Sigmoid colon (tissue), 7 donors: ENCODE measurements around the gene UBE2R2. TPM values are rescaled to one million over a fixed set of nuclear protein-coding genes. Genes with fewer than 3 reads are reported as not detected.
"Not testable (repeated sequence)": the region's sequence is repeated elsewhere in the genome, so short reads cannot be mapped to it uniquely, and the experiment has no call there.

Source experiments
- DNase-seq: peaks from one replicate; pipeline ENCODE4 v3.0.0-alpha.2; 2019
- H3K27ac ChIP-seq, 4 donors: fragments of 200-600 bp; sonication (generic); one replicate each; pipeline ENCODE4 v1.5.1; 2016 to 2019; ENCODE audit warnings: mild to moderate bottlenecking in 1 of 4
- H3K27me3 ChIP-seq, 3 donors: fragments of 200-600 bp; sonication (generic); one replicate each; pipeline ENCODE4 v1.5.1; 2019; ENCODE audit warnings: mild to moderate bottlenecking in 1 of 3
- H3K36me3 ChIP-seq, 4 donors: fragments of 200-600 bp; sonication (generic); one replicate each; pipeline ENCODE4 v1.5.1; 2016 to 2019
- H3K4me1 ChIP-seq, 4 donors: fragments of 200-600 bp; sonication (generic); one replicate each; pipeline ENCODE4 v1.5.1; 2017 to 2019
- H3K4me3 ChIP-seq, 4 donors: fragments of 200-600 bp; sonication (generic); one replicate each; pipeline ENCODE4 v1.5.1; 2017 to 2019; ENCODE audit warnings: mild to moderate bottlenecking in 2 of 4, moderate library complexity in 1 of 4
- H3K9me3 ChIP-seq, 4 donors: fragments of 200-600 bp in 3 of 4; sonication (generic) in 3 of 4; one replicate each; pipeline versions ENCODE4 v1.5.1 to v1.6.1; 2013 to 2019
- CTCF ChIP-seq, 4 experiments: fragments of 450-650 bp in 3 of 4; fragments of 200-600 bp in 1 of 4; IDR thresholded peaks; one replicate each; pipeline ENCODE4 v1.5.1; 2016 to 2019; ENCODE audit warnings: antibody characterized with exemption in 4 of 4, mild to moderate bottlenecking in 3 of 4, moderate library complexity in 2 of 4
- EP300 ChIP-seq, 4 donors: sonication (generic); formaldehyde crosslinking; IDR thresholded peaks; one replicate each; pipeline ENCODE4 v1.6.1; 2017; ENCODE audit warnings: antibody characterized with exemption in 4 of 4
- POLR2A ChIP-seq, 2 donors: fragments of 450-650 bp; IDR thresholded peaks; one replicate each; pipeline ENCODE4 v1.6.1; 2016; ENCODE audit warnings: antibody characterized with exemption in 2 of 2, mild to moderate bottlenecking in 2 of 2, moderate library complexity in 2 of 2
- POLR2AphosphoS5 ChIP-seq, 4 donors: sonication (generic); formaldehyde crosslinking; IDR thresholded peaks; one replicate each; pipeline ENCODE4 v1.6.1; 2017; ENCODE audit warnings: antibody characterized with exemption in 4 of 4
- WGBS, 2 donors: extraction: QIAGEN DNeasy Blood & Tissue Kit; methylation state at CpG; one replicate each; pipeline ENCODE4 v1.1.7; 2013; 5-methylcytosine and 5-hydroxymethylcytosine counted together
- intact Hi-C: fragments of 100-400 bp; cut with DNase I; formaldehyde crosslinking; loops from one replicate; pipeline ENCODE4 v1.15.1; 2023
- polyA plus RNA-seq, 3 donors: library from polyadenylated mRNA; stranded (reverse); fragments of 200-250 nt; gene quantifications; one replicate each; pipeline ENCODE4 v1.2.3, GENCODE V29; 2013
- total RNA-seq, 4 donors: library from RNA; depleted of rRNA; stranded (reverse); fragments of >200 nt; gene quantifications; one replicate each; pipeline ENCODE4 v1.1.0, GENCODE V29; 2016
- donor health status: healthy with polysubstance abuse.
- donor health status: Bipolar disorder and iron deficiency.
- donor health status: healthy.

The UBE2R2 gene
- total and polyA plus RNA-seq, 7 donors: 23.2 to 32.4 (median 25.4) TPM

- intact Hi-C loops: no loop called here
- 90 to 93% methylated on average over 5 of the region's 5 CpGs for WGBS, 2 donors
- no peak for DNase-seq
- H3K4me1 ChIP-seq: no peaks in the 10 kb centered on the region
- H3K4me3 ChIP-seq: no peak overlapping the region
- no peaks in the 10 kb centered on the region for H3K27me3 ChIP-seq
- no peak for TF ChIP-seq EP300 (IDR thresholded peaks at IDR 0.05)
- no peak for TF ChIP-seq POLR2AphosphoS5 (IDR thresholded peaks at IDR 0.05)
- no peaks in the 10 kb centered on the region for H3K9me3 ChIP-seq
- H3K36me3 ChIP-seq: no peaks in the 10 kb centered on the region
- H3K27ac ChIP-seq: no peak overlapping the region
These were observed 31.0 kb upstream of the UBE2R2 start for GRCh38 chr9:33785914-33786313.

- no peaks in the 10 kb centered on the region for H3K27me3 ChIP-seq
- no peak overlapping the region for H3K4me3 ChIP-seq
- TF ChIP-seq CTCF (IDR thresholded peaks at IDR 0.05) (no peak), POLR2A (IDR thresholded peaks at IDR 0.05) (no peak), EP300 (IDR thresholded peaks at IDR 0.05) (no peak), POLR2AphosphoS5 (IDR thresholded peaks at IDR 0.05) (no peak)
- no peaks in the 10 kb centered on the region for H3K9me3 ChIP-seq
- H3K27ac ChIP-seq: no peak overlapping the region
- H3K36me3 ChIP-seq: no peaks in the 10 kb centered on the region
- intact Hi-C loops: no loop called here
- H3K4me1 ChIP-seq: no peaks in the 10 kb centered on the region
- DNase-seq: no peak
- WGBS, 2 donors: 76 to 93% methylated on average over 2 of the region's 2 CpGs
These were observed 30.3 kb upstream of the UBE2R2 start for GRCh38 chr9:33786681-33787080.

- no peaks in the 10 kb centered on the region for H3K27me3 ChIP-seq
- no peaks in the 10 kb centered on the region for H3K4me1 ChIP-seq
- 37 to 72% methylated on average over 1 of the region's 1 CpG for WGBS, 2 donors
- no peak for DNase-seq
- intact Hi-C loops: no loop called here
- no peak for TF ChIP-seq POLR2A (IDR thresholded peaks at IDR 0.05)
- no peak for TF ChIP-seq CTCF (IDR thresholded peaks at IDR 0.05)
- TF ChIP-seq EP300 (IDR thresholded peaks at IDR 0.05): no peak
- no peak for TF ChIP-seq POLR2AphosphoS5 (IDR thresholded peaks at IDR 0.05)
- H3K27ac ChIP-seq: no peak overlapping the region
- H3K36me3 ChIP-seq: no peaks in the 10 kb centered on the region
- no peak overlapping the region for H3K4me3 ChIP-seq
- H3K9me3 ChIP-seq: no peaks in the 10 kb centered on the region
These were observed 29.1 kb upstream of the UBE2R2 start for GRCh38 chr9:33787839-33788238.

GRCh38 chr9:33789429-33789828, 27.5 kb upstream of the UBE2R2 start:
- intact Hi-C loops, DNase-seq, H3K36me3 ChIP-seq, H3K27ac ChIP-seq, H3K27me3 ChIP-seq, H3K4me1 ChIP-seq, H3K9me3 ChIP-seq, H3K4me3 ChIP-seq: not testable (repeated sequence)
- 90 to 95% methylated on average over 2 of the region's 2 CpGs for WGBS, 2 donors

GRCh38 chr9:33791117-33791516, 25.8 kb upstream of the UBE2R2 start:
- no peak for DNase-seq
- 6 to 37% methylated on average over 2 of the region's 2 CpGs for WGBS, 2 donors
- Histone ChIP-seq H3K27ac (no peak overlapping the region), H3K36me3 (no peaks in the 10 kb centered on the region), H3K27me3 (no peaks in the 10 kb centered on the region), H3K9me3 (no peaks in the 10 kb centered on the region), H3K4me3 (no peak overlapping the region), H3K4me1 (no peaks in the 10 kb centered on the region)
- intact Hi-C loops: no loop called here
- TF ChIP-seq EP300 (IDR thresholded peaks at IDR 0.05): no peak

GRCh38 chr9:33793496-33793895, 23.5 kb upstream of the UBE2R2 start:
- H3K4me3 ChIP-seq, H3K9me3 ChIP-seq, H3K36me3 ChIP-seq, H3K27ac ChIP-seq, H3K4me1 ChIP-seq, DNase-seq, H3K27me3 ChIP-seq, intact Hi-C loops: not testable (repeated sequence)
- 93 to 96% methylated on average over 1 of the region's 1 CpG for WGBS, 2 donors

- intact Hi-C loops: no loop called here
- WGBS, 2 donors: 71 to 95% methylated on average over 2 of the region's 2 CpGs
- no peak for TF ChIP-seq CTCF (IDR thresholded peaks at IDR 0.05)
- no peak for TF ChIP-seq POLR2A (IDR thresholded peaks at IDR 0.05)
- TF ChIP-seq POLR2AphosphoS5 (IDR thresholded peaks at IDR 0.05): no peak
- TF ChIP-seq EP300 (IDR thresholded peaks at IDR 0.05): no peak
- Histone ChIP-seq H3K27me3 (no peaks in the 10 kb centered on the region), H3K4me3 (no peak overlapping the region), H3K9me3 (no peaks in the 10 kb centered on the region), H3K4me1 (no peaks in the 10 kb centered on the region), H3K27ac (no peak overlapping the region), H3K36me3 (no peaks in the 10 kb centered on the region)
- DNase-seq: no peak
These were observed 22.4 kb upstream of the UBE2R2 start for GRCh38 chr9:33794560-33794959.
